Left lung (tissue), 10 donors: Measurements from ENCODE around the gene KNOP1. TPM values are rescaled to one million over a fixed set of nuclear protein-coding genes. Genes with fewer than 3 reads are reported as not detected.

Experiments used
- ATAC-seq: fragments of 200-7000 bp; cut with Tn5 transposase; one replicate; pipeline ENCODE4 v1.9.1; 2020; ENCODE audit warnings: moderate library complexity
- DNase-seq, 4 donors: peaks; one replicate each; pipeline ENCODE4 v3.0.0-alpha.2; 2013 to 2020
- H3K27ac ChIP-seq, 2 donors: fragments of 200-600 bp; sonication (generic) in 1 of 2; one replicate each; pipeline versions ENCODE4 v1.5.0 to v1.8.0; 2020 to 2021
- H3K27me3 ChIP-seq, 2 donors: fragments of 200-600 bp; sonication (generic) in 1 of 2; one replicate each; pipeline versions ENCODE4 v1.5.0 to v1.8.0; 2020 to 2021
- H3K36me3 ChIP-seq, 2 donors: fragments of 200-600 bp; sonication (generic) in 1 of 2; one replicate each; pipeline versions ENCODE4 v1.5.0 to v1.8.0; 2020 to 2021
- H3K4me1 ChIP-seq, 2 donors: fragments of 200-600 bp; one replicate each; pipeline ENCODE4 v1.8.0; 2021
- H3K4me3 ChIP-seq, 2 donors: fragments of 200-600 bp; sonication (generic) in 1 of 2; one replicate each; pipeline versions ENCODE4 v1.5.0 to v1.8.0; 2020 to 2021; ENCODE audit warnings: mild to moderate bottlenecking in 1 of 2
- H3K9me3 ChIP-seq, 2 donors: fragments of 200-600 bp; sonication (generic) in 1 of 2; one replicate each; pipeline versions ENCODE4 v1.5.0 to v1.8.0; 2020 to 2021
- intact Hi-C, 2 donors: fragments of 100-400 bp; cut with DNase I; formaldehyde crosslinking; loops; one replicate each; pipeline versions ENCODE4 v1.11.2 to v1.14.2; 2022
- polyA plus RNA-seq, 6 donors: library from polyadenylated mRNA; unstranded; fragments of 120-200 nt; gene quantifications; one replicate each; pipeline ENCODE4 v1.2.1, GENCODE V29; 2013; ENCODE audit not compliant: insufficient read length in 6 of 6
- total RNA-seq, 2 donors: library from RNA; stranded (reverse); fragmentation: NEBNext Ultra II Directional; extraction: Animal tissue kit (Norgen Biotek cat#: 25700); gene quantifications; one replicate each; pipeline ENCODE4 v1.2.1, GENCODE V29; 2021
- TF ChIP-seq, protein P1 (sequence below), 2 donors: fragments of 200-600 bp; sonication (generic) in 1 of 2; IDR thresholded peaks; one replicate each; pipeline versions ENCODE4 v1.5.0 to v1.8.0; 2021; ENCODE audit warnings: antibody characterized with exemption in 2 of 2
- donor health status: DM: no; HTN: yes; CAD: no.
- donor health status: DM: no; HTN: no; CAD: no.

Gene KNOP1
- total and polyA plus RNA-seq, 8 donors, result 12.5 to 49.0 (median 32.3) TPM

DNA sequence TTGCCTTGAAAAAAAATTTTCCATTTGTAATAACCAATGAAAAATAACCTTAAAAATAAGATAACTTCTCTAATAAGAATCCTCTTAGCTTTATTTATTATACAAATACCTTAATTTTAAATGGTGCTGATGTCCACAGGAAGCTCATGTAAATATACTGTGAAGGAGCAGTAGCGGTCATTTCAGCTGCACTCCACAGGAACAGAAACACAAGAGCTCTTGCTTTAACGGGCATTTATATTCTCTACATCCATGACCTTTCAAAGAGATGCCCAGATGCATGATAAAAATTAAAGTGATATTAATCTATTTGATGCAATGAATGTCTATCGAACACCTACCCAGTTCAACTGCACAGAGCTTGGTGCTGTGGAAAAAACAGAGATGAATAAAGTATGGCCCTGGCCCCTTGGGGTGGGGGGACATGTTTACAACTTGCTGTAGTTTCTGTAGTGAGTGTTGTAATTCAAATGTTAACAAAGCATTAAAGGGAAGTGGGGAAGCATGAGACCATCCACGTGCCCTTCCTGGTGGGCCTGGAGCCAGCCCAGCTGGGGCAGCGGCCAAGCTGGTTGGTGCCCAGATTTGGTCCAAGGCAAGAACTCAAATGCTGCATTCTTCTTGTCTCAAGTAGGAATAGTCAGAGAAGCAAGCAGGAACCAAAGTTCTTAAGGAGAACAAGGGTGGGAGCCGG is 48.0 kb upstream of the KNOP1 start:
- TF ChIP-seq, protein P1, sequence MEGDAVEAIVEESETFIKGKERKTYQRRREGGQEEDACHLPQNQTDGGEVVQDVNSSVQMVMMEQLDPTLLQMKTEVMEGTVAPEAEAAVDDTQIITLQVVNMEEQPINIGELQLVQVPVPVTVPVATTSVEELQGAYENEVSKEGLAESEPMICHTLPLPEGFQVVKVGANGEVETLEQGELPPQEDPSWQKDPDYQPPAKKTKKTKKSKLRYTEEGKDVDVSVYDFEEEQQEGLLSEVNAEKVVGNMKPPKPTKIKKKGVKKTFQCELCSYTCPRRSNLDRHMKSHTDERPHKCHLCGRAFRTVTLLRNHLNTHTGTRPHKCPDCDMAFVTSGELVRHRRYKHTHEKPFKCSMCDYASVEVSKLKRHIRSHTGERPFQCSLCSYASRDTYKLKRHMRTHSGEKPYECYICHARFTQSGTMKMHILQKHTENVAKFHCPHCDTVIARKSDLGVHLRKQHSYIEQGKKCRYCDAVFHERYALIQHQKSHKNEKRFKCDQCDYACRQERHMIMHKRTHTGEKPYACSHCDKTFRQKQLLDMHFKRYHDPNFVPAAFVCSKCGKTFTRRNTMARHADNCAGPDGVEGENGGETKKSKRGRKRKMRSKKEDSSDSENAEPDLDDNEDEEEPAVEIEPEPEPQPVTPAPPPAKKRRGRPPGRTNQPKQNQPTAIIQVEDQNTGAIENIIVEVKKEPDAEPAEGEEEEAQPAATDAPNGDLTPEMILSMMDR (IDR thresholded peaks at IDR 0.05), result no peak
- Histone ChIP-seq H3K4me3 (no peak overlapping the region), H3K27ac (peak overlapping the region in 1 of 2 donors; percentile 36), H3K27me3 (no peaks in the 10 kb centered on the region), H3K4me1 (peaks cover 0 to 8% of the 10 kb centered on the region in 2 donors), H3K9me3 (peaks cover 0 to 6% of the 10 kb centered on the region in 2 donors), H3K36me3 (no peaks in the 10 kb centered on the region)
- intact Hi-C loops, result no loop called here
- DNase-seq, result peak in 1 of 4 donors; percentile 60
- peak; percentile 61 for ATAC-seq

DNA sequence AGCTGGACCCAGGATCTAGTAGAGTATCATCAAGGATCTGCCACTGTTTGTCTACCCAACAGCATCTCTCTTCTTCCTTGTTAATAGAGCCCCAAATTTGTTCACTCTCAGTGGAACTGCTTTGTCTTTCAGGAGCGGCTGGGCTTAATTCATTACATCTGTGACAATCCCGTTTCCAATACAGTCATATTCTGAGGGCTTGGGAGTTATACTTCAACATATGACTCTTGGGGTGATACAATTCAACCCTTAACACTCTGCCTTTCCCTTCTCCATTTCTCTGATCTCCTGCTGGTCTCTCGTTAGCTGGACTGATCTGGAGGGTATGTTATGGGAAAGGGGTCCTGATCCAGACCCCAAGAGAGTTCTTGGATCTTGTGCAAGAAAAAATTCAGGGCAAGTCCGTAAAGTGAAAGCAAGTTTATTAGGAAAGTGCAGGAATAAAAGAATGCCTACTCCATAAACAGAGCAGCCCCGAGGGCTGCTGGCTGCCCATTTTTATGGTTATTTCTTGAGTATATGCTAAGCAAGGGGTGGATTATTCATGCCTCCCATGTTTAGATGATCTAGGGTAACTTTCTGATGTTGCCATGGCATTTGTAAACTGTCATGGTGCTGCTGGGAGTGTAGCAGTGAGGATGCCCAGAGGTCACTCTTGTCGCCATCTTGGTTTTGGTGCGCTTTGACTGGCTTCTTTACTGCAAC is 42.5 kb upstream of the KNOP1 start:
- TF ChIP-seq, protein P1 (IDR thresholded peaks at IDR 0.05), result no peak
- Histone ChIP-seq H3K4me3 (no peak overlapping the region), H3K9me3 (no peaks in the 10 kb centered on the region), H3K4me1 (no peaks in the 10 kb centered on the region), H3K27ac (no peak overlapping the region), H3K27me3 (no peaks in the 10 kb centered on the region), H3K36me3 (no peaks in the 10 kb centered on the region)
- DNase-seq (no peak), ATAC-seq (no peak)
- intact Hi-C loops, result no loop called here

DNA sequence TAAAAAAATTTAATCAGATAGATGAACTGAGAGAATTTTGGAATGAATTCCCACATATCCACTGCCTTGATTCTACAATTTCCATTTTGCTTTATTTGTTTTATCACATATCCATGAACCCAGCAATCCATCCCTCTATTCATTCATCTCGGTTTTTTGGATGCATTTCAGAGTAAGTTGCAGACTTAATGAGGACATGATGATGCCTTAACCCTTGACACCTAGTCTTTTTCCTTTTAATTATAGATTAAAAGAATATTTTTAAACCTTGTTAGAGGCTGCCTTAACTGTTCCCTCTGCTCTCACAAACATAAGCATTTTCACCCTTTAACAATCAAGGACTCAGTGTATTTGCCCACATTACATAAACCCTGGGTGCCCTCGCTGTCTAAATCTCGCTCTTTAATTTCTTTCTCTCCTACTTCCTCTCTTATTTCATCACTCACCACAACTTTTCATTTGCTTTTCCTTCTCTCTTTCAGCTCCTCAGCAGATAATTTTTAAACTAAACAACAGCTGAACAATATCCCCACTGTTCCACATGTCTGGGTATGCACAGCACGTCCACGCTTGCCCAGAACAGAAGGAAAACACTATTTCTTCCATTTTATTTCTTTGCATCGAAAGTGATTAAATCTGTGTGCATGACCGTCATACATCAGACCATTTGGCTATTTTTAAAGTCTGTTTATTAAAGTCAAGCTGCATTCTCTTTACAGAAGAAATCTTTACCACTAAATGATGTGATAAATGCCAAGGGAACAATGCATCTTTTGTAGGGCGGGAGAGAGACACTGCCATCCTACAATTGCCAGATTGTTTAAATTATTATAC is 40.0 kb upstream of the KNOP1 start:
- DNase-seq (peak in 2 of 4 donors; percentile 64 to 75), ATAC-seq (peak; percentile 27)
- no peaks in the 10 kb centered on the region for H3K9me3 ChIP-seq
- peak overlapping the region in 1 of 2 donors; percentile 4 for H3K27ac ChIP-seq
- H3K27me3 ChIP-seq, result no peaks in the 10 kb centered on the region
- no peaks in the 10 kb centered on the region for H3K36me3 ChIP-seq
- no peaks in the 10 kb centered on the region for H3K4me1 ChIP-seq
- H3K4me3 ChIP-seq, result no peak overlapping the region
- intact Hi-C loops, result no loop called here
- TF ChIP-seq, protein P1 (IDR thresholded peaks at IDR 0.05), result no peak

DNA sequence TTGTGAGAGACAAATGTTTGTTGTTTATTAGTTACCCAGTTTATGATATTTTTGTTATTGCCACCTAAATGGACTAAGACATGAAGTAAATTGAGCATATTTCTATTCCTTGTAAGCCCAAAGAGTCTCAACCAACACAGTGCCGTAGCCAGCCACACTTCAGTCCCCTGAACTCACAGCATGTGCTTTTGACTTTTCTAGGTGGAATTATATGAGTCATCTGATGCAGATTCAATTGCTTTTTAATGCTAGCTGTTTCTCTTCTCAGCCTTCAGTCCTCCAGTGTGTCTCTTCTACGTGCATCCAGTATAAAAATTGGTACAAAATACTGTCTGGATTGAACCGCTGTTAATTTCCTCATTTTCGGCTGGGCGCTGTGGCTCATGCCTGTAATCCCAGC is 39.0 kb upstream of the KNOP1 start:
- Histone ChIP-seq H3K9me3 (no peaks in the 10 kb centered on the region), H3K36me3 (no peaks in the 10 kb centered on the region), H3K4me1 (no peaks in the 10 kb centered on the region), H3K27me3 (no peaks in the 10 kb centered on the region), H3K27ac (peak overlapping the region in 1 of 2 donors; percentile 4), H3K4me3 (no peak overlapping the region)
- TF ChIP-seq, protein P1 (IDR thresholded peaks at IDR 0.05), result no peak
- no peak for DNase-seq
- peak; percentile 43 for ATAC-seq
- intact Hi-C loops, result no loop called here

DNA sequence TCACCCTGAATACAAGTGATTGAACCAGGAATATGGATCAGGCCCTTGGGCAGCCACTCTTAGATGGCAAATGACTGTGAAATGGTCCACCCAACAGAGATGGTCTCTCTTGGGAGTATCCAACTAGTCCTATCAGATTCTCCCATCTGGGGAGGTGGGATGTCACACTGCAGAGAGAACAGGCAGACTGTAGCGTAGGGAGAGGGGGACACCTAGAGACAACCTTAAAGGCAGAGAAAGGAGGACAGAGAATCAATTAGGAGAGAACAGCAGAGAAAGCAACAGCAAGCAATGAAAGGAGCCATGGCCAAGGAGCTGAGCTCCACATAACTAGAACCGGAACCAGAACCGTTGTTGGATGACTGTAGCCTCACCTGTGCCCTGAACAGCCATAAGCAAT is 37.2 kb upstream of the KNOP1 start:
- H3K27ac ChIP-seq, result no peak overlapping the region
- intact Hi-C loops, result no loop called here

More for the DNA sequence above, 37.2 kb upstream of the KNOP1 start:
- TF ChIP-seq, protein P1 (IDR thresholded peaks at IDR 0.05), result no peak
- no peak for ATAC-seq
- H3K27me3 ChIP-seq, result no peaks in the 10 kb centered on the region
- H3K9me3 ChIP-seq, result no peaks in the 10 kb centered on the region
- H3K36me3 ChIP-seq, result no peaks in the 10 kb centered on the region
- peaks cover 0 to 3% of the 10 kb centered on the region in 2 donors for H3K4me1 ChIP-seq
- H3K4me3 ChIP-seq, result no peak overlapping the region
- no peak for DNase-seq
